Transverse colon (tissue), 3 donors: ENCODE measurements around the gene HNRNPA3.

Experiments used
- CTCF ChIP-seq, 5 experiments: fragments of 200-600 bp in 3 of 5; fragments of 450-650 bp in 2 of 5; sonication (generic) in 3 of 5; IDR thresholded peaks; 1 replicate in 2 of 5; 2 replicates in 3 of 5; pipeline ENCODE4 v1.5.1; 2016 to 2017; ENCODE audit warnings: antibody characterized with exemption in 5 of 5, inconsistent platforms in 3 of 5, mild to moderate bottlenecking in 2 of 5, moderate library complexity in 1 of 5
- POLR2A ChIP-seq: fragments of 450-650 bp; IDR thresholded peaks from one replicate; pipeline ENCODE4 v1.6.1; 2016; ENCODE audit warnings: antibody characterized with exemption, mild to moderate bottlenecking, moderate library complexity

- TF ChIP-seq CTCF (IDR thresholded peaks at IDR 0.05): no peak
- TF ChIP-seq POLR2A: no peak
These were observed 30.9 kb downstream of the HNRNPA3 start for GRCh38 chr2:177243476-177243875.
